ENCODE data around the gene GNG12. TPM values are rescaled to one million over a fixed set of nuclear protein-coding genes. Genes with fewer than 3 reads are reported as not detected.

GNG12 gene
- total RNA-seq, 6 experiments from 2014 or later = 172 to 229 (median 198) TPM

- Mint-ChIP-seq H3K27ac (peak overlapping the region; percentile 83), H3K9me3 (no peaks in the 10 kb centered on the region), H3K4me1 (ENCODE audit: low read depth) (peaks cover 48% of the 10 kb centered on the region), H3K27me3 (ENCODE audit: insufficient read depth) (peaks cover 10% of the 10 kb centered on the region), H3K4me3 (peak overlapping the region; percentile 87), H3K36me3 (ENCODE audit: low read depth) (peaks cover 30% of the 10 kb centered on the region)
- TF ChIP-seq CTCF (IDR thresholded peaks at IDR 0.05) = no peak
- peak; percentile 71 for DNase-seq
These were observed 145.6 kb downstream of the GNG12 start for GRCh38 chr1:67687649-67688048.

GRCh38 chr1:67687198-67687545 lies 146.1 kb downstream of the GNG12 start:
- Mint-ChIP-seq H3K27ac (peak overlapping the region; percentile 83), H3K27me3 (ENCODE audit: insufficient read depth) (peaks cover 8% of the 10 kb centered on the region), H3K9me3 (no peaks in the 10 kb centered on the region), H3K4me1 (ENCODE audit: low read depth) (peaks cover 53% of the 10 kb centered on the region), H3K4me3 (peak overlapping the region; percentile 87), H3K36me3 (ENCODE audit: low read depth) (peaks cover 30% of the 10 kb centered on the region)
- TF ChIP-seq CTCF (IDR thresholded peaks at IDR 0.05) = no peak
- no peak for DNase-seq

GRCh38 chr1:67686267-67687197 lies 146.7 kb downstream of the GNG12 start:
- no peak for TF ChIP-seq CTCF (IDR thresholded peaks at IDR 0.05)
- H3K27me3 Mint-ChIP-seq (ENCODE audit: insufficient read depth) = peaks cover 8% of the 10 kb centered on the region
- peak overlapping the region; percentile 83 for H3K27ac Mint-ChIP-seq
- H3K4me1 Mint-ChIP-seq (ENCODE audit: low read depth) = peaks cover 52% of the 10 kb centered on the region
- peak overlapping the region; percentile 87 for H3K4me3 Mint-ChIP-seq
- peak; percentile 99 for DNase-seq
- peaks cover 30% of the 10 kb centered on the region for H3K36me3 Mint-ChIP-seq (ENCODE audit: low read depth)
- H3K9me3 Mint-ChIP-seq = no peaks in the 10 kb centered on the region

- Mint-ChIP-seq H3K9me3 (no peaks in the 10 kb centered on the region), H3K4me3 (peak overlapping the region; percentile 87), H3K36me3 (ENCODE audit: low read depth) (peaks cover 31% of the 10 kb centered on the region), H3K4me1 (ENCODE audit: low read depth) (peaks cover 54% of the 10 kb centered on the region), H3K27ac (peak overlapping the region; percentile 83), H3K27me3 (ENCODE audit: insufficient read depth) (peaks cover 8% of the 10 kb centered on the region)
- TF ChIP-seq CTCF (IDR thresholded peaks at IDR 0.05) = no peak
- DNase-seq = no peak
These were observed 147.6 kb downstream of the GNG12 start for GRCh38 chr1:67685558-67686266.

- peaks cover 8% of the 10 kb centered on the region for H3K27me3 Mint-ChIP-seq (ENCODE audit: insufficient read depth)
- H3K4me1 Mint-ChIP-seq (ENCODE audit: low read depth) = peaks cover 60% of the 10 kb centered on the region
- no peak for TF ChIP-seq CTCF (IDR thresholded peaks at IDR 0.05)
- H3K9me3 Mint-ChIP-seq = no peaks in the 10 kb centered on the region
- peaks cover 35% of the 10 kb centered on the region for H3K36me3 Mint-ChIP-seq (ENCODE audit: low read depth)
- DNase-seq = peak; percentile 100
- peak within 1 kb of the TSS; percentile 83 for H3K27ac Mint-ChIP-seq
- peak within 1 kb of the TSS; percentile 87 for H3K4me3 Mint-ChIP-seq
These were observed 148.2 kb downstream of the GNG12 start, which contains the start of gene GADD45A for GRCh38 chr1:67685067-67685557. Gene GADD45A, plus strand, starts transcription at chr1:67685201. Its CDS starts 294 bp downstream, at chr1:67685495.
